ENCODE data around the gene ZCWPW2.

DNA sequence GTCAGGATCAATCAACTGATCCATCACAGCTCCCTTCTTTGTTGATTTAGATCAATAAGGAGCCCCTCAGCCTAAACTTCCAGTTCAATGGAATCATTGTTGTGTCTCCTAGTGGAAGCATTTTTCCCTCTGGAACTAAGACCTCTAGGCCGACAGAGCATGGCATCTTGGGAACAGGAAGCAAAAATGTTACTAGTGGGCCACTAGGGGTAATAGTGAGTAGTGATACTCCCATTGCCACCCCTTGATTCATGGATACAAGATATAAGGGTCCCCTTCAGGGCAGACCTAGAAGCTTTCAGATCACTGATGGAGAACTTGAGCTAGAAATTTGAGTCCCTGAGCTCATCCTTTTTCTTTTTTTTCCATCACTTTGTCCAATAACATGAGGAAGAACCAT lies 40.5 kb downstream of the ZCWPW2 start:
- TF ChIP-seq, protein P1, sequence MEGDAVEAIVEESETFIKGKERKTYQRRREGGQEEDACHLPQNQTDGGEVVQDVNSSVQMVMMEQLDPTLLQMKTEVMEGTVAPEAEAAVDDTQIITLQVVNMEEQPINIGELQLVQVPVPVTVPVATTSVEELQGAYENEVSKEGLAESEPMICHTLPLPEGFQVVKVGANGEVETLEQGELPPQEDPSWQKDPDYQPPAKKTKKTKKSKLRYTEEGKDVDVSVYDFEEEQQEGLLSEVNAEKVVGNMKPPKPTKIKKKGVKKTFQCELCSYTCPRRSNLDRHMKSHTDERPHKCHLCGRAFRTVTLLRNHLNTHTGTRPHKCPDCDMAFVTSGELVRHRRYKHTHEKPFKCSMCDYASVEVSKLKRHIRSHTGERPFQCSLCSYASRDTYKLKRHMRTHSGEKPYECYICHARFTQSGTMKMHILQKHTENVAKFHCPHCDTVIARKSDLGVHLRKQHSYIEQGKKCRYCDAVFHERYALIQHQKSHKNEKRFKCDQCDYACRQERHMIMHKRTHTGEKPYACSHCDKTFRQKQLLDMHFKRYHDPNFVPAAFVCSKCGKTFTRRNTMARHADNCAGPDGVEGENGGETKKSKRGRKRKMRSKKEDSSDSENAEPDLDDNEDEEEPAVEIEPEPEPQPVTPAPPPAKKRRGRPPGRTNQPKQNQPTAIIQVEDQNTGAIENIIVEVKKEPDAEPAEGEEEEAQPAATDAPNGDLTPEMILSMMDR (IDR thresholded peaks at IDR 0.05; ENCODE audit: low read depth, low read length, poor library complexity, severe bottlenecking), result no peak
- TF ChIP-seq EZH2phosphoT487 (IDR thresholded peaks at IDR 0.05; ENCODE audit: borderline replicate concordance, low read length), result no peak
